Left kidney (tissue), 2 donors: ENCODE measurements around the gene PPARG. TPM values are rescaled to one million over a fixed set of nuclear protein-coding genes. Genes with fewer than 3 reads are reported as not detected.
"Not testable (repeated sequence)": the region's sequence is repeated elsewhere in the genome, so short reads cannot be mapped to it uniquely, and the experiment has no call there.

ENCODE experiments used
- DNase-seq: peaks from one replicate; pipeline ENCODE4 v3.0.0-alpha.2; 2013
- polyA plus RNA-seq: library from polyadenylated mRNA; unstranded; fragments of 120-200 nt; gene quantifications from one replicate; pipeline ENCODE4 v1.2.1, GENCODE V29; 2013; ENCODE audit not compliant: insufficient read length

The PPARG gene
- polyA plus RNA-seq, 1 donor, result 28.5 TPM

- no peak for DNase-seq
Measured at GRCh38 chr3:12440927-12441714, 152.3 kb downstream of the PPARG start.

GRCh38 chr3:12442654-12443501, 154.0 kb downstream of the PPARG start:
- DNase-seq, result no peak

- DNase-seq, result no peak
Measured at GRCh38 chr3:12443781-12444522, 155.1 kb downstream of the PPARG start.

GRCh38 chr3:12444582-12445471, 156.0 kb downstream of the PPARG start:
- DNase-seq, result no peak

- no peak for DNase-seq
Measured at GRCh38 chr3:12445523-12446240, 156.8 kb downstream of the PPARG start.

- no peak for DNase-seq
Measured at GRCh38 chr3:12446298-12446697, 157.4 kb downstream of the PPARG start.

- no peak for DNase-seq
Measured at GRCh38 chr3:12447075-12447474, 158.2 kb downstream of the PPARG start.

GRCh38 chr3:12448404-12449202, 159.7 kb downstream of the PPARG start:
- not testable (repeated sequence) for DNase-seq

GRCh38 chr3:12449889-12450682, 161.2 kb downstream of the PPARG start:
- no peak for DNase-seq

GRCh38 chr3:12451481-12451880, 162.6 kb downstream of the PPARG start:
- DNase-seq, result no peak

- no peak for DNase-seq
Measured at GRCh38 chr3:12451960-12452359, 163.1 kb downstream of the PPARG start.

- DNase-seq, result no peak
Measured at GRCh38 chr3:12452361-12453330, 163.8 kb downstream of the PPARG start.

- no peak for DNase-seq
Measured at GRCh38 chr3:12454076-12454815, 165.4 kb downstream of the PPARG start.

- DNase-seq, result no peak
Measured at GRCh38 chr3:12454816-12455121, 165.9 kb downstream of the PPARG start.

GRCh38 chr3:12455740-12456139, 166.9 kb downstream of the PPARG start:
- no peak for DNase-seq

GRCh38 chr3:12456441-12456840, 167.6 kb downstream of the PPARG start:
- no peak for DNase-seq

GRCh38 chr3:12457380-12457779, 168.5 kb downstream of the PPARG start:
- DNase-seq, result not testable (repeated sequence)
